HG02870 (cell line): Measurements from ENCODE around the gene ABCC1.

Experiments used
- ATAC-seq: cut with Tn5 transposase; IDR thresholded peaks from one replicate; pipeline ENCODE4 v1.9.1; 2021; ENCODE audit warnings: mild to moderate bottlenecking, moderate library complexity; ENCODE audit not compliant: unreplicated experiment

The ABCC1 gene

DNA sequence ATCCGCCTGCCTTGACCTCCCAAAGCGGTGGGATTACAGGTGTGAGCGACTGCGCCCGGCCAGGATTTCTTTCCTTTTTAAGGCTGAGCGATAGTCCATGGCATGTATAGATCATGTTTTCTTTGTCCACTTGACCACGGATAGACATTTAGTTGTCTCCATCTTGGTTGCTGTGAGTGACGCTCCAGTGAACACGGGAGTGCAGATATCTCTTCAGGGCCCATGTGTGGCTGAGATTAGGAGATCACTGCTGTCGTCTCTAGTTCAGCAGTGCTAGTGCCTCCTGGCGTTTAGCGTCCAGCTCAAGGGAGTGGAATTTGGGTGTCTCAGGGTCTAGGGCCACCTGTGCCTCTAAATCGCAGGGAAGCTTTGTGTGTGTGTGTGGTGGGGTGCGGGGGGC lies 41.5 kb downstream of the ABCC1 start:
- ATAC-seq = no peak

DNA sequence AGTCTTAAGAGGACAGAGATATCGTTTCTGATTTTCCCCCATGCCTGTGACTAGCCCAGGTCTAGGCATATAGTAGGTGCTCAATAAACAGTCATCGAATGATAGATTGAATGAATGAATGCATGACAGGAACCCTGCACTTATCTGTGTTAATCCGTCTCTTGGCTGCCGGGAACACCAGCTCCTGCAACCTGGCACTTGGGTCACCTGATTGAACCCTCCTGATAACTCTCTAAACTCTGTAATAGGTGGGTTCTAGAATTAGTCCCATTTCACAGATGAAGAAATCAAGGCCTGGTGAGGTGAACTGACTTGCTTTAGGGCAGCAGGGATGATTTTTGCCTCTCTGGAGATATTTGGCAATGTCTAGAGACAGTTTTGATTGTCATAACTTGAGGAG lies 43.7 kb downstream of the ABCC1 start:
- no peak for ATAC-seq

DNA sequence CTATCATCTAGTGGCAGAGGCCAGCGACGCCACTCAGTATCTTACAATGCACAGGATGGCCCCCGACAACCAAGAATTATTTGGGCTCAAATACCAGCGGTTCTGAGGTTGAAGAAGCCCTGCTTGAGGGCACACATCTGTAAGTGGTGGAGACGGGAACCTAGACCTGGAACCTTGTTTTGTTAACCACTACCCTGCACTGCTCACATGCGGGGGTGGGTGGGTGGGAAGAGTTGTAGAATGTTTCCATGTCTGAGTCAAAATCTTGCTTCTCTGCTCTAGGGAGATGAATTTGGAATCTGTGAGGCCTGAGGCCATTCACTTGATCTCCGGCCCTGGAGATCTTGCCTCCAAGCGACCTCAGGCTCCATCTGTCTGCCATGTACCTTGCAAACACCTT lies 44.1 kb downstream of the ABCC1 start:
- ATAC-seq = no peak

DNA sequence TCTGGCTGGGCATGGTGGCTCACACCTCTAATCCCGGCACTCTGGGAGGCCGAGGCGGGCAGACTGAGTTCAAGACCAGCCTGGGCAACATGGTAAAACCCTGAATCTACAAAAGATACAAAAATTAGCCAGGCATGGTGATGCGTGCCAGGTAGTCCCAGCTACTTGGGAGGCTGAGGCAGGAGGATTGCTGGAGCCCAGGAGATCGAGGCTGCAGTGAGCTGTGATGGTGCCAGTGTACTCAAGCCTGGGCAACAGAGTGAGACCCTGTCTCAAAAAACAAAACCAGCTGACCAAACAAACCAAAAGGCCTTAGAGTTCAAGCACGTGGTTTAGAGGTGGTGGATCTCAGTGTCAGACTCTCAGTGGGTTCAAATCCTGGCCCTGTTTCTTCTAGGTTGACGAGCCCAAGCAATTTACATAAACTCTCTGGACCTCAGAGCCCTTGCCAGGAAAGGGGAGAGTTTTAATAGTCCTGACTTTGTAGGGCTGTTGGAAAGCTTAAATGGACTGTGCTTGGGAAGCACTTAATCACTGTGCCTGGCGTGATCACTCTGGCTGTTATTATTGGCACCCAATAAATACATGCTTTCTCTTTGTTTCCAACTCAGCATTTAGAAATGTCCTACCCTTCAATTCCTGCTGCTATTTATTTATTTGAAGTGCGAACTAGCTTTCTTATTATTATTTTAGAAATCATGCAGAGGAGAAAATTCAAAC lies 44.7 kb downstream of the ABCC1 start:
- no peak for ATAC-seq

DNA sequence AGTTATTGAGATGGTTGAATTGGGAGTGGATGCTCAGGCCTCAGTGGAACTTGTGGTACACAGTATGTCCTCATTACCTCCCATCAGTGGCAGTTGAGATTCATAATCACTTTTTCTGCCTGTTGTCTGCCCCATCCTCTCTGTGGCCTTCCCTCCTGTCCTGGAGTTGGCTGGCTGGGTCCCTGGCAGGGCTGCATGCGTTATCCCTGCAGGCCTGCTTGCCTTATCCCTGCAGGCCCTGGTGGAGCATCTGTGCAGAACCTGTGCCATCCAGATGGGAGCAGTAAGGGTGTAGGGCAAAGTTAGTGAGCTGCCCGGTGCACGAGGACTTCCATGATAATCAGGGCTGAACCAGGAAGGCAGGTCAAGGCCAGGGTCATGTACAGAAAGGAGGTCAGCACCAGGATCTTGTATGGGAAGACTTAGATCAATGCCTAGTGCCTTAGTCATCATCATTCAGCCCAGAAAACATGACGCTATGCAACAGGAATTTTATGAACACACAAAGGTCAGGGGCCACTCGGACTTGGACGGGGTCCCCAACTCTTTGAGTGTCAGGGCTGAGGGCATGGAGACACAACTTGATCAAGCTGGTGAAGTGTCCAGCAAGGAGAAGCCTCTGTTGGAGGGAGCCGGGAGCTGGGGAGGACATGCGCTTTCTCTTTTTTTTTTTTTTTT lies 47.2 kb downstream of the ABCC1 start:
- no peak for ATAC-seq

DNA sequence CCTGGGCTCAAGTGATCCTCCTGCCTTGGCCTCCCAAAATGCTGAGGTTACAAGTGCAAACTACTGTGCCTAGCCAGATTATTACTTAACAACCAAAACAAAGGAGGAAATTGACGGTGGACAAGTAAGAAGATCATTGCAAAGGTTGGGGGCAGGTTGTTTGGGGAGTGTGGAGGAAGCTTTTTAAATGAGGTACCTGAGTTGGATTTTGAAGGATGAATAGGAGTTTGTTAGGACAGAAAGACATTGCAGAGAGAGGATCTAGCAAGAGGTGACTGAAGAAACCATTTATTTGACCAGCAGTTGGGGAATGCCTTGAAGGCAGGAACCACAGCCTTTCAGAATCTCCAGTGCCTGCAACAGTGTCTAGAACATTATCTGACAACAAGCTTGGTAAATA lies 51.3 kb downstream of the ABCC1 start:
- ATAC-seq = no peak

DNA sequence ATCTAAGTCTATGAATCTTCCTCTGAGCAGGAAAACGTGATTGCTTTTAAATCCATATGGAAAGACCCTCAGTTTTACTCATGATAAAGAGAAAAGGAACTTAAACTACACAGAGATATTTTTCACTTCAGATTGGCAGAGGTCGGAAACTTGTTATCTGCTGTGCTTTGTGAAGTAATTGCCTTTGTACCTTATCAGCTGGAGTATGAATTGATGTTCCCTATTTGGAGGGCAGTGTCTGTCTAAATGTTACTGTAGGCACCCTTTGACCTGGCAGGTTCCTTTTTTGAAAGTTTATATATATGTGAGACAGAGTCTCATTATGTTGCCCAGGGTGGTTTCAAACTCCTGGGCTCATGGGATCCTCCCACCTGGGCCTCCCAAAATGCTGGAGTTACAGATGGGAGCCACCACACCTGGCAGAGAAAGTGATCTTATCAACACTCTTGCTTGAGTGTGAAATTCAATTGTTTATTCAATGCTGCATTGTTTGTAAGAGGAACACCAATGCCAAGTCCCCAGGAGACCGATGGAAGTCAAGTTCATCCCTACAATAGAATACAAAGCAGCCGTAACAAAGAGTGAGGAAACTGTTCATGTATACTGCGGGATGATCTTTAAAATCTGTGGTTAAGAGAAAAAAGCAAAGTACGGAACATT lies 52.3 kb downstream of the ABCC1 start:
- ATAC-seq = no peak

DNA sequence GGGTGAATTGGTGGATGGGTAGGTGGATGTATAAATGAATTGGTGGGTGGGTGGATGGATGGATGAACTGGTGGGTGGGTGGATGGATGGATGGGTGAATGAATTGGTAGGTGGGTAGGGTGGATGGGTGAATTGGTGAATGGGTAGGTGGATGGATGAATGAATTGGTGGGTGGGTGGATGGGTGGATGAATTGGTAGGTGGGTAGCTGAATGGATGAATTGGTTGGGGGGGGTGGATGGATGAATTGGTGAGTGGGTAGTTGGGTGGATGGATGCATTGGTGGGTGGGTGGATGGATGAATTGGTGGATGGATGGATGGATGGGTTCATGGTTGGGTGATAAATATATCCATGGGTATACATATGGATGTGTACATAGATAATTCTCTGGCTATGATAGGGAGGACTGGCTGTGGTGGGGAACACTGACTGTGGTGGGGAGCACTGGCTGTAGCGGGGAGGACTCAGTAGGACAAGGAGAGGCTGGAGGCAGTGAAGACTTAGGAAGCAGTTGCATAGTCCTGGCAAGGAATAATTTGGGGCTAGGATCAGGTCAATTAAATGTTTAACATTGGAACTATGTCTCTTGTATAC lies 54.4 kb downstream of the ABCC1 start:
- no peak for ATAC-seq

DNA sequence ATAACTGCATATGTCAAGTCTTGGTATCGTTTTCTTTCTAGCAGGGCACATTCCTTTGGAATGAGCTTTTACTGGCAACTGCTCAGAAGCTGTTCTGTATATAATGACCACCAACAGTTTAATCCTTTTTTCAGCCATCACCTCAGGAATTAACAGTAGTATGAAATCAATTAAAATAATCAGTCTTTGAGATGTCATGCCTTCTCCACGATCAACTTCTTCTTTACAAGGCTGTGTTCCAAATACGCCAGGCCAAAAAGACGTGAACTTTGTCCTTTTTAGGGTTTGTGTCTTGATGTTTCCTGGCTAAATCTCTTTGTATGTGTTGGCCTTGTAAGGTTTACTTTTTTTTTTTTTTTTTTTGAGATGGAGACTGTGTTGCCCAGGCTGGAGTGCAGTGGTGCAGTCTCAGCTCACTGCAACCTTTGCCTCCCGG lies 54.9 kb downstream of the ABCC1 start:
- ATAC-seq = no peak

DNA sequence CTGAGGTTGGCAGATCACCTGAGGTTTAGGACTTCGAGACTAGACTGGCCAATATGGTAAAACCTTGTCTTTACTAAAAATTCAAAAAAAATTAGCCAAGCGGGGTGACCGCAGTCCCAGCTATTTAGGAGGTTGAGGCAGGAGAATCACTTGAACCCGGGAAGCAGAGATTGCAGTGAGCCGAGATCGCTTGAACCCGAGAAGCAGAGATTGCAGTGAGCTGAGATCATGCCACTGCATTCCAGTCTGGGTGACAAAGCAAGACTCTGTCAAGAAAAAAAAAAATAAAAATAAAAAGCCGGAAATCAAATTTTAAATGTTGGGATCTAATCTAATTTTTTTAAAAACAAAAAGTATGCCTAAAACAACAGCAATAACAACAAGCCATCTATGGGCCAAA lies 56.3 kb downstream of the ABCC1 start:
- no peak for ATAC-seq

DNA sequence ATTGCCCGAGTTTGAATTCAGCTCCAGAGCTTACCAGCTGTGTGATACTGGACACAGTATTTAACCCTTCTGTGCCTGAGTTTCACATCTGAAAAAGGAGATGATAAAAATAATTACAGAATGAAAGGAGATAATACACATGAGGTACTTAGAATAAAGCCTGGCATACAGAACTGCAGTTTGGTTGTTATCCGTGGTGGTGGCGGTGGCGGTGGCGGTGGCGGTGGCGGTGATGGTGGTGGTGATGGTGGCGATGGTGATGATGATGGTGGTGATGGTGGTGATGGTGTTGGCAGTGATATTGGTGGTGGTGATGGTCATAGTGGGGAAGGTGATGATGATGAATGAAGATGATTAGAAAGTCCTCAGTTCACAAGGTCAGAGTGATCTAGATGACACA lies 57.2 kb downstream of the ABCC1 start:
- no peak for ATAC-seq

DNA sequence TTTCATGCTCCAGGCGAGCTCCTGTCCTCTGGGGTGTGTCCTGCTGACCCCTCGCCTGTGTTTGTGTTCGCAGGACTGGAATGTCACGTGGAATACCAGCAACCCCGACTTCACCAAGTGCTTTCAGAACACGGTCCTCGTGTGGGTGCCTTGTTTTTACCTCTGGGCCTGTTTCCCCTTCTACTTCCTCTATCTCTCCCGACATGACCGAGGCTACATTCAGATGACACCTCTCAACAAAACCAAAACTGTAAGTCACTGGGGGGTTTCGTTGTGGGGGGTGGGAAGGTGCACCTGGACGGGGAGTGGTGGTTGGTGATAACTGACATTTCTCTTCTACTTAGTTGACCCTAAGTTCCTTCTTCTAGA lies 58.3 kb downstream of the ABCC1 start:
- peak; percentile 79 for ATAC-seq

DNA sequence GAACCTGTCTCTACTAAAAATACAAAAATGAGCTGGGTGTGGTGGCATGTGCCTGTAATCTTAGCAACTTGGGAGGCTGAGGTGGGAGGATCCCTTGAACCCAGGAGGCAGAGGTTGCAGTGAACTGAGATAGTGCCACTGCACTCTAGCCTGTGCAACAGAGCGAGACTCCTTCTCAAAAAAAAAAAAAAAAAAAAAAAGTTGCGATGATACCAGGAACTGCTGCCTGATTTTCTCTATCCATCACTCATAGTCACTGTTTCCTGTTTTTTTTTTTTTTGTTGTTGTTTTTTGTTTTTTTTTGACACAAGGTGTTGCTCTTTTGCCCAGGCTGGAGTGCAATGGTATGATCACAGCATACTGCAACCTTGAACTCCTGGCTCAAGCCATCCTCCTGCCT lies 59.2 kb downstream of the ABCC1 start:
- ATAC-seq = no peak

DNA sequence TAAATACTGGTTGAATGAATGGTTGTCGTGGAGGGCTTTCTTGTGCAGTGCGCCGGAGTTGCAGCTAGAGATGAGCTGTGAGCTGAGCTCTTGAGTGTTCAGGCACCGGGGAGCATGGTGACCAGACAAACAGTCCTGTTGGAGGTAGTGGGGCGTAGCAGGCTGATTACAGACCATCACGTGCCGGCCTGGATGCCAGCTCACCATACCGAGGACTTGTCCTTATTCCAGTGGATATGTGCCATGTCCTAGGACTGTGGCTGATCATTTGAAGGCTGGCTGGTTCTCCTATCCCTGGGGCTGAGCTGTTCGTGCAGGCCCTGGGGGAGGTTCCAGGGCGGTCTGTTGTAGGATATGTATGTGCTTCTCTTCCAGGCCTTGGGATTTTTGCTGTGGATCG lies 60.0 kb downstream of the ABCC1 start:
- no peak for ATAC-seq

DNA sequence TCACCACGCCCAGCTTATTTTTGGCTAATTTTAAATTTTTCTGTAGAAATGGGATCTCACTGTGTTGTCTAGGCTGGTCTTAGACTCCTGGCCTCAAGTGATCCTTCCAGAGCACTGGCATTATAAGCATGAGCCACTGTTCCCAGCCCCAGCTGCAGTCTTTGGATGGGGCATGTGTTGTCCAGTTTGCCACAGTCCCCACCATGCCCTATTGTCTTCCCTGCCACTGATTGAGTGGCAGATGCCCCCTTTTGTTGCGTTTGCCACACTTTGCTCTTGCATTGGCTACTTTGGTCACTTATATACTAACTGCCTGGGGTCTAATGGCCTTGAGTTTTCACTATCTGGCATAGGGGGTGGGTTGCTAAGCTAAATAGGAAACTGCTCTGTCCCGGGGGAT lies 60.8 kb downstream of the ABCC1 start:
- no peak for ATAC-seq

DNA sequence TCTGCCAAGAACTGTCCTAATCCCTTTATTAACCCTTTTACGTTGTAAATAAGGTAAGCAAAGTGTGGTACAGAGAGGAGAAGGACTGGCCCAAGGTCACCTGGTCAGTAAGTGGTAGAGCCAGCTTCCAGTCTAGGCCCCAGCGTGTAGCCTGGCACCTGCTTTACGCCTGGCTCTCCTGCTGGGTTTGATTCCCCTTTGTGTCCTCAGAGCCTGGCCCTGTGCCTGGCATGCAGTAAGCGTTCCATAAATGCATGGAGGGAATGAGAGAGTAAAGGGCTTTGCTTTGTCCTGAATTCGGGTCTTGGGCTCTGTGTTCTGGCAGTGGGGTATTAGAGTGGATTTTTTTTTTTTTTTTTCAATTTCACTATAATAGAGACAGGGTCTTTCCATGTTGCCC lies 62.7 kb downstream of the ABCC1 start:
- ATAC-seq = no peak

DNA sequence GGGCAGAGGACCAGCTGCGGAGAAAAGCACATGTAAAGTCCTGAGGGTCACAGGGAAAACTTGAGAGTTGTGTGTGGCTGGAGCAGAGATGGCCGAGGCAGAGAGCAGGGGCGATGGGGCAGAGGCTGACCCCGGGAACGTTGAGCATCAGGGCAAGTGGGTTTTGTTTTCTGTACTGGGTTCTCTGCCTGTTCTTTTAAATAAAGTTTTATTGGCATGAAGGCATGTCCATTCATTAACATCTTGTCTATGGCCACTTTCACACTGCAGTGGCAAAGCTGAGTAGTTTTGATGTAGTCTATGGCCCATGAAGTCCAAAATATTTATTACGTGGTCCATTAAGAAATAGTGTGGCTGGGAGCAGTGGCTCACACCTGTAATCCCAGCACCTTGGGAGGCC lies 64.4 kb downstream of the ABCC1 start:
- no peak for ATAC-seq

DNA sequence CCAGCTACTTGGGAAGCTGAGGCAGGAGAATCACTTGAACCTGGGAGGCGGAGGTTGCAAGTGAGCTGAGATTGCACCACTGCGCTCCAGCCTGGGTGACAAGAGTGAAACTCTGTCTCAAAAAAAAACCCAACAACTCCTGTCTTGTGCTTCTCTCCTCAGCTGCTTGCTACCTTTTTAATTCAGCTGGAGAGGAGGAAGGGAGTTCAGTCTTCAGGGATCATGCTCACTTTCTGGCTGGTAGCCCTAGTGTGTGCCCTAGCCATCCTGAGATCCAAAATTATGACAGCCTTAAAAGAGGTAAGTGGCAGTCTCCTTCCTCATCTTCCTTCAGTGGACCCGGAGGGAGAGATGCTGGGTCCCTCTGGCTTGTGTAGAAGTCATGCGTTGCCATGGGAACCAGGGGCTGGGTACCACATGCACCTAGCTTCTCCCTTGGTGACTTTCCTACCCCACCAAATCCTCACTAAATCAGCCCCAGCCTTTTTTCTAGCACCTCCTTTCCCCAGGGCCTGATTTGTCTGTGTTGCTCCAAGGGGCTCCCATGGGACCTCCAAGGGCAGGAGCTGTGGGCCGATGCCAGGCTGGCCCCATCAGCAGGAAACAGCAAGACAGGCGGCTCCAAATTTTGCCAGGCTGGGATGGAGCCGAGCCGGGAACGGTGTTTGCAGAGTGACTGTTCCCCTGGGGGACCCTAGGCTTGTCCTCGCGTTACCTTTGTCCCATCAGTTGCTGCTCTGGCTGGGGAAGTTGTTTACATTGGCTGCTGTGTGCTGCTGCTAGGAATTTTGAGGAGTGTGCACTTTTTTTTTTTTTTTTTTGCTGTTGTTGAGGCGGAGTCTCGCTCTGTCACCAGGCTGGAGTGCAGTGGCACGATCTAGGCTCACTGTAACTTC lies 65.2 kb downstream of the ABCC1 start:
- no peak for ATAC-seq

DNA sequence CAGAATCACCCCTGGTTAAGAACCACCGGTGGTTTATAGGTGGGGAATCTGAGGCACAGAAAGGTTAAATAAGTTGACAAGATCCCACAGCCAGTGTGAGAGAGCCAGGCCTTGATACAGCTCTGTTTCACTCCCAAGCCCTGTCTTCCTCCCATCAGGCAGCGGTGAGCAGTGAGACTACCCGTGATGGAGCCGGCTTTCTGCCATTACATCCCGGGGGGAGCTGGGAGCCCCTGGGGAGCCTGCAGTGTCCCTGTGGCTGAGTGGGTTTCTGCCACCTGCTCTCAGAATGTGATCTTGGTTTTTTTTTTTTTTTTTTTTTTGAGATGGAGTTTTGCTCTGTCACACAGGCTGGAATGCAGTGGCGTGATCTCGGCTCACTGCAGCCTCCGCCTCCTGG lies 66.4 kb downstream of the ABCC1 start:
- ATAC-seq = no peak

DNA sequence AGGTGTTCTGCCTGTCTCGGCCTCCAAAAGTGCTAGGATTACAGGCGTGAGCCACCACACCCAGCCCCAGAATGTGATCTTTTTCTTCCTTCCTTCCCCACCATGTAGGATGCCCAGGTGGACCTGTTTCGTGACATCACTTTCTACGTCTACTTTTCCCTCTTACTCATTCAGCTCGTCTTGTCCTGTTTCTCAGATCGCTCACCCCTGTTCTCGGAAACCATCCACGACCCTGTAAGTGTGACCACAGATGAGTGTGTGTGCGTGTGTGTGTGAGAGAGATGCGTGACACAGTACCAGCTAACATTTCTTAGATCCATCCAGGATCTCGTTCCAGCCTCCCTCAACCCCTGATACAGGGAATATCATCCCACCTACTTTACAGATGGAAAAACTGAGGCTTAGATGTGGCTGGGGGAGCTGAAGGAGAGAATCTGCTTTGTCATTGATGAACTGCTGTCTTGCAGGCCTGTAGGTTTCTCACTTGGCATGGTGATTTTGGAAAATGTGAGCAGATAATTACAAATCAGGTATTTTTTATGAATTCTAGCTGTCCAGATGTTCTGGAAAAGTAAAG lies 67.1 kb downstream of the ABCC1 start:
- ATAC-seq = no peak

DNA sequence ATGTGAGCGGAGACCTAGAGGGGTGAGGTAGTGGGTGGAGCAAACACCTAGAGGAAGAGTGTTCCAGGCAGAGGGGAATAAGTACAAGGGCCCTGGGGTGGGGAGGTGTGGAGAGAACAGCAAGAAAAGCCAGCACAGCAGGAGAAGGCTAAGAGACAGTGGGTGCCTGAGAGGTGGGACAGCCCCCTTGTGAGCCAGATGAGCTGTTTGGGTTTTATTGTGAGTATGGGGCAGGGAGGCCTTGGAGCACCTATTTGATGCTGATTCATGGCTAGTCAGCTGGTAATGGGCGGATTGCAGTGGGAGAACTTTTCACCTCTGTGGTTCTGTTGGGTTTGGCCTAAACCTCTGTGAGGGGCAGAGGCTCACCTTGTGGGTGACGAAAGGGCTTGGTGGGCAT lies 68.4 kb downstream of the ABCC1 start:
- ATAC-seq = no peak
